Measurements from ENCODE around the gene ZNF548.

The ZNF548 gene

DNA sequence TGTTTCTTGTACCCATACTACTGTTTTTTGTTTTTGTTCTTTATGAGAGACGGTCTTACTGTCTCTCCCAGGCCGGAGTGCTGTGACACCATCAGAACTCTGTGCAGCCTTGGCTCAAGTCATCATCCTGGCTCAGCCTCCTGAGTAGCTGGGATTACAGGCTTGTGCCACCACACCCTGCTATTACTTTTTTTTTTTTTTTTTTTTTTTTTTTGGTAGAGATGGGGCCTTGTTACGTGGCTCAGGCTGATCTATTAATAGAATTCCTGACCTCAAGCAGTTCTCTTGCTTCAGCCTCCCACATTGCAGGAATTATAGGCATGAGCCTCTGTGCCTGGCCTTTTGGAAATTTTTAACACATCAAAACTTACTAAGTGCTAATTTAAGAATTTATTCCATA, 41.5 kb upstream of the ZNF548 start (continued):
- TF ChIP-seq, protein P1, sequence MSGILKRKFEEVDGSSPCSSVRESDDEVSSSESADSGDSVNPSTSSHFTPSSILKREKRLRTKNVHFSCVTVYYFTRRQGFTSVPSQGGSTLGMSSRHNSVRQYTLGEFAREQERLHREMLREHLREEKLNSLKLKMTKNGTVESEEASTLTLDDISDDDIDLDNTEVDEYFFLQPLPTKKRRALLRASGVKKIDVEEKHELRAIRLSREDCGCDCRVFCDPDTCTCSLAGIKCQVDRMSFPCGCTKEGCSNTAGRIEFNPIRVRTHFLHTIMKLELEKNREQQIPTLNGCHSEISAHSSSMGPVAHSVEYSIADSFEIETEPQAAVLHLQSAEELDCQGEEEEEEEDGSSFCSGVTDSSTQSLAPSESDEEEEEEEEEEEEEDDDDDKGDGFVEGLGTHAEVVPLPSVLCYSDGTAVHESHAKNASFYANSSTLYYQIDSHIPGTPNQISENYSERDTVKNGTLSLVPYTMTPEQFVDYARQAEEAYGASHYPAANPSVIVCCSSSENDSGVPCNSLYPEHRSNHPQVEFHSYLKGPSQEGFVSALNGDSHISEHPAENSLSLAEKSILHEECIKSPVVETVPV (CRISPR knock-in tag; IDR thresholded peaks at IDR 0.05): no peak
- TF ChIP-seq BACH2 (CRISPR knock-in tag; IDR thresholded peaks at IDR 0.05; ENCODE audit: borderline replicate concordance): no peak

DNA sequence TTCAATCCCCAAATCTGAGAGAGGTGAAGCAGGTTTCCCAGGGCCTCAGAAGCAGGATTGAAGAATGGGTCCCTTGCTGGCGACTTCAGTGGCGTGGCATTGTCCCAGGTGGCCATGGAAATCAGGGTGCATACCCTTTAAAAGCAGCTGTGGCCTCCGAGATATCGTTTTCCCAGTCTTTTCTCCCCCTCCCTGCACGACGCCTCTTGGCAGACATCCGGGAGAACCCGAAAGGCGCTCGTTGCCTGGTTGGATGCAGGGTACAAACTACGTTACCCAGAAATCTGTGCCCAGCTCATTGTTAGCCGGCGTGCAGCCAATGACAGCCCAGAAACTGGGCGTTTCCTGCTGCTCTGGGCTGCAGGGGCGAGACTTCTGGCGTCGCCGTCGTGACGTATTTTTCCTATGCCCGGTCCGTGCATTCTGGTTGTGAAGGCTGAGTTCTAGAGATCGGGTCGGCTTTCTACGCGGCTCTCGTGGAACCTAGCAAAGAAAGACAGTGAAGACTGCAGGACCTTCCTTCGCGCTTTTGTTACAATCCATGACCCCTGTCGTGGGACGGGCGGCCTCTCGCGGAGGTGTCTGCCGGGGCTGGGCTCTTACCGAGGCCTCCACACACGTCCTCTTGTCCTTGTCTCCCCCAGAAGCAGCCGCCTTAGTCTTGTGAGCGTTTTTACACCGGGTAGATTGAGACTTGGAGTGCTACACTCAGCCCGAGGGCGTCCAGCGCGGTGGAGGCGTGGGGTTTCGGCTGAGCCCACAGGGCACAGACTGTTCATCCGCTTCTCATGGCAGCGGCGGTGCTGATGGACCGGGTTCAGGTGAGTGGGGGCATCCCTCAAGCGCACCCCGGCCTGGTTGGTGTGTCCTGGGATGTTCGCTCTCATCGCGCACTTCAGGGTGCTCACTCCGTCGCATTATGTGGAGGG, 38.5 kb upstream of the ZNF548 start, which contains the start of gene ZNF304:
ZNF304 (plus strand) TSS at position 395 of the 929 bp plus-strand sequence; CDS start at position 789, 394 bp downstream.
- TF ChIP-seq TOX (CRISPR knock-in tag; IDR thresholded peaks at IDR 0.05; ENCODE audit: borderline replicate concordance) (no peak), ZC3H10 (CRISPR knock-in tag; IDR thresholded peaks at IDR 0.05) (no peak), PPARA (CRISPR knock-in tag; IDR thresholded peaks at IDR 0.05; ENCODE audit: borderline replicate concordance) (no peak), ZNF70 (CRISPR knock-in tag; IDR thresholded peaks at IDR 0.05) (no peak), ZNF565 (CRISPR knock-in tag; conservative IDR thresholded peaks at IDR 0.05; ENCODE audit: low read depth) (no peak), ISL1 (CRISPR knock-in tag; IDR thresholded peaks at IDR 0.05) (no peak), TCF4 (CRISPR knock-in tag; IDR thresholded peaks at IDR 0.05; ENCODE audit: borderline replicate concordance) (no peak)
- TF ChIP-seq, protein P2, sequence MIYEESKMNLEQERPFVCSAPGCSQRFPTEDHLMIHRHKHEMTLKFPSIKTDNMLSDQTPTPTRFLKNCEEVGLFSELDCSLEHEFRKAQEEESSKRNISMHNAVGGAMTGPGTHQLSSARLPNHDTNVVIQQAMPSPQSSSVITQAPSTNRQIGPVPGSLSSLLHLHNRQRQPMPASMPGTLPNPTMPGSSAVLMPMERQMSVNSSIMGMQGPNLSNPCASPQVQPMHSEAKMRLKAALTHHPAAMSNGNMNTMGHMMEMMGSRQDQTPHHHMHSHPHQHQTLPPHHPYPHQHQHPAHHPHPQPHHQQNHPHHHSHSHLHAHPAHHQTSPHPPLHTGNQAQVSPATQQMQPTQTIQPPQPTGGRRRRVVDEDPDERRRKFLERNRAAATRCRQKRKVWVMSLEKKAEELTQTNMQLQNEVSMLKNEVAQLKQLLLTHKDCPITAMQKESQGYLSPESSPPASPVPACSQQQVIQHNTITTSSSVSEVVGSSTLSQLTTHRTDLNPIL (CRISPR knock-in tag; IDR thresholded peaks at IDR 0.05; ENCODE audit: low read depth): no peak
- ATAC-seq: peak; percentile 100

DNA sequence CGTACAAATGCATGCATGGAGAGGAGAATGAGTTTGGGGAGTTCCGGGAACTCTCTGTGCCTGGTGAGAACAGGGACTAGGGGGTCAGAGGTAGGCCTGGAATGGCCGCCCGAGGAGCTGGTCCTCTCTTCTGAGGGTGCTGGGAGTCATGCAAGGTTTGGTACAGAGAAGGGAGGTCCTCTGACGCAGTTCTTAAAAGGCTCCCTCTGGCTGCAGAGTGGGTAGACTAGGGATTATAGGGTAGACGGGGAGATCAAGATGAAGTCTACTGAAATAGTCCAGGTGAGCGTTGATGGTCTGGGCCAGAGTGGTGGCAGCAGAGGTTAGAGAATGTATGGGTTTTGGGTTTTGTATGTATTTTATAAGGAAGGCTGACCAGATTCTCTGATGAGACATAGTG, 37.8 kb upstream of the ZNF548 start:
- no peak for TF ChIP-seq ZC3H10 (CRISPR knock-in tag; IDR thresholded peaks at IDR 0.05)
- TF ChIP-seq, protein P3, sequence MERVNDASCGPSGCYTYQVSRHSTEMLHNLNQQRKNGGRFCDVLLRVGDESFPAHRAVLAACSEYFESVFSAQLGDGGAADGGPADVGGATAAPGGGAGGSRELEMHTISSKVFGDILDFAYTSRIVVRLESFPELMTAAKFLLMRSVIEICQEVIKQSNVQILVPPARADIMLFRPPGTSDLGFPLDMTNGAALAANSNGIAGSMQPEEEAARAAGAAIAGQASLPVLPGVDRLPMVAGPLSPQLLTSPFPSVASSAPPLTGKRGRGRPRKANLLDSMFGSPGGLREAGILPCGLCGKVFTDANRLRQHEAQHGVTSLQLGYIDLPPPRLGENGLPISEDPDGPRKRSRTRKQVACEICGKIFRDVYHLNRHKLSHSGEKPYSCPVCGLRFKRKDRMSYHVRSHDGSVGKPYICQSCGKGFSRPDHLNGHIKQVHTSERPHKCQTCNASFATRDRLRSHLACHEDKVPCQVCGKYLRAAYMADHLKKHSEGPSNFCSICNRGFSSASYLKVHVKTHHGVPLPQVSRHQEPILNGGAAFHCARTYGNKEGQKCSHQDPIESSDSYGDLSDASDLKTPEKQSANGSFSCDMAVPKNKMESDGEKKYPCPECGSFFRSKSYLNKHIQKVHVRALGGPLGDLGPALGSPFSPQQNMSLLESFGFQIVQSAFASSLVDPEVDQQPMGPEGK (CRISPR knock-in tag; IDR thresholded peaks at IDR 0.05; ENCODE audit: borderline replicate concordance): no peak
- TF ChIP-seq TCF4 (CRISPR knock-in tag; IDR thresholded peaks at IDR 0.05; ENCODE audit: borderline replicate concordance): no peak
- TF ChIP-seq ZFP3 (CRISPR knock-in tag; IDR thresholded peaks at IDR 0.05): no peak
- no peak for TF ChIP-seq ZNF70 (CRISPR knock-in tag; IDR thresholded peaks at IDR 0.05)
- no peak for TF ChIP-seq TOX (CRISPR knock-in tag; IDR thresholded peaks at IDR 0.05; ENCODE audit: borderline replicate concordance)
- TF ChIP-seq, protein P4, sequence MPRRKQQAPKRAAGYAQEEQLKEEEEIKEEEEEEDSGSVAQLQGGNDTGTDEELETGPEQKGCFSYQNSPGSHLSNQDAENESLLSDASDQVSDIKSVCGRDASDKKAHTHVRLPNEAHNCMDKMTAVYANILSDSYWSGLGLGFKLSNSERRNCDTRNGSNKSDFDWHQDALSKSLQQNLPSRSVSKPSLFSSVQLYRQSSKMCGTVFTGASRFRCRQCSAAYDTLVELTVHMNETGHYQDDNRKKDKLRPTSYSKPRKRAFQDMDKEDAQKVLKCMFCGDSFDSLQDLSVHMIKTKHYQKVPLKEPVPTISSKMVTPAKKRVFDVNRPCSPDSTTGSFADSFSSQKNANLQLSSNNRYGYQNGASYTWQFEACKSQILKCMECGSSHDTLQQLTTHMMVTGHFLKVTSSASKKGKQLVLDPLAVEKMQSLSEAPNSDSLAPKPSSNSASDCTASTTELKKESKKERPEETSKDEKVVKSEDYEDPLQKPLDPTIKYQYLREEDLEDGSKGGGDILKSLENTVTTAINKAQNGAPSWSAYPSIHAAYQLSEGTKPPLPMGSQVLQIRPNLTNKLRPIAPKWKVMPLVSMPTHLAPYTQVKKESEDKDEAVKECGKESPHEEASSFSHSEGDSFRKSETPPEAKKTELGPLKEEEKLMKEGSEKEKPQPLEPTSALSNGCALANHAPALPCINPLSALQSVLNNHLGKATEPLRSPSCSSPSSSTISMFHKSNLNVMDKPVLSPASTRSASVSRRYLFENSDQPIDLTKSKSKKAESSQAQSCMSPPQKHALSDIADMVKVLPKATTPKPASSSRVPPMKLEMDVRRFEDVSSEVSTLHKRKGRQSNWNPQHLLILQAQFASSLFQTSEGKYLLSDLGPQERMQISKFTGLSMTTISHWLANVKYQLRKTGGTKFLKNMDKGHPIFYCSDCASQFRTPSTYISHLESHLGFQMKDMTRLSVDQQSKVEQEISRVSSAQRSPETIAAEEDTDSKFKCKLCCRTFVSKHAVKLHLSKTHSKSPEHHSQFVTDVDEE (CRISPR knock-in tag; IDR thresholded peaks at IDR 0.05): no peak
- no peak for TF ChIP-seq PPARA (CRISPR knock-in tag; IDR thresholded peaks at IDR 0.05; ENCODE audit: borderline replicate concordance)
- TF ChIP-seq ISL1 (CRISPR knock-in tag; IDR thresholded peaks at IDR 0.05): no peak
- TF ChIP-seq GLIS3 (CRISPR knock-in tag; IDR thresholded peaks at IDR 0.05): no peak
- no peak for TF ChIP-seq ZNF565 (CRISPR knock-in tag; conservative IDR thresholded peaks at IDR 0.05; ENCODE audit: low read depth)
- no peak for TF ChIP-seq ZNF8 (CRISPR knock-in tag; IDR thresholded peaks at IDR 0.05)
- no peak for TF ChIP-seq SNAI2 (CRISPR knock-in tag; IDR thresholded peaks at IDR 0.05)
- no peak for TF ChIP-seq OSR1 (CRISPR knock-in tag; IDR thresholded peaks at IDR 0.05)
- no peak for TF ChIP-seq RARB (CRISPR knock-in tag; IDR thresholded peaks at IDR 0.05)
- TF ChIP-seq CSDC2 (CRISPR knock-in tag; IDR thresholded peaks at IDR 0.05): no peak
- TF ChIP-seq BACH2 (CRISPR knock-in tag; IDR thresholded peaks at IDR 0.05; ENCODE audit: borderline replicate concordance): no peak
- no peak for TF ChIP-seq ARNTL (CRISPR knock-in tag; IDR thresholded peaks at IDR 0.05; ENCODE audit: borderline replicate concordance, low read depth)
- peak; percentile 8 for ATAC-seq
